ENCODE data around the gene ANKRD60. TPM values are rescaled to one million over a fixed set of nuclear protein-coding genes. Genes with fewer than 3 reads are reported as not detected.

The ANKRD60 gene
- polyA plus RNA-seq, 1 experiment, result not detected

GRCh38 chr20:58264271-58264670, 35.8 kb upstream of the ANKRD60 start:
- TF ChIP-seq, protein P1, sequence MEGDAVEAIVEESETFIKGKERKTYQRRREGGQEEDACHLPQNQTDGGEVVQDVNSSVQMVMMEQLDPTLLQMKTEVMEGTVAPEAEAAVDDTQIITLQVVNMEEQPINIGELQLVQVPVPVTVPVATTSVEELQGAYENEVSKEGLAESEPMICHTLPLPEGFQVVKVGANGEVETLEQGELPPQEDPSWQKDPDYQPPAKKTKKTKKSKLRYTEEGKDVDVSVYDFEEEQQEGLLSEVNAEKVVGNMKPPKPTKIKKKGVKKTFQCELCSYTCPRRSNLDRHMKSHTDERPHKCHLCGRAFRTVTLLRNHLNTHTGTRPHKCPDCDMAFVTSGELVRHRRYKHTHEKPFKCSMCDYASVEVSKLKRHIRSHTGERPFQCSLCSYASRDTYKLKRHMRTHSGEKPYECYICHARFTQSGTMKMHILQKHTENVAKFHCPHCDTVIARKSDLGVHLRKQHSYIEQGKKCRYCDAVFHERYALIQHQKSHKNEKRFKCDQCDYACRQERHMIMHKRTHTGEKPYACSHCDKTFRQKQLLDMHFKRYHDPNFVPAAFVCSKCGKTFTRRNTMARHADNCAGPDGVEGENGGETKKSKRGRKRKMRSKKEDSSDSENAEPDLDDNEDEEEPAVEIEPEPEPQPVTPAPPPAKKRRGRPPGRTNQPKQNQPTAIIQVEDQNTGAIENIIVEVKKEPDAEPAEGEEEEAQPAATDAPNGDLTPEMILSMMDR (IDR thresholded peaks at IDR 0.05; ENCODE audit: low read depth, low read length), result no peak
- DNase-seq (ENCODE audit: low read depth, low spot score), result no peak
- POLR2A ChIA-PET, result no interaction called here

DNA sequence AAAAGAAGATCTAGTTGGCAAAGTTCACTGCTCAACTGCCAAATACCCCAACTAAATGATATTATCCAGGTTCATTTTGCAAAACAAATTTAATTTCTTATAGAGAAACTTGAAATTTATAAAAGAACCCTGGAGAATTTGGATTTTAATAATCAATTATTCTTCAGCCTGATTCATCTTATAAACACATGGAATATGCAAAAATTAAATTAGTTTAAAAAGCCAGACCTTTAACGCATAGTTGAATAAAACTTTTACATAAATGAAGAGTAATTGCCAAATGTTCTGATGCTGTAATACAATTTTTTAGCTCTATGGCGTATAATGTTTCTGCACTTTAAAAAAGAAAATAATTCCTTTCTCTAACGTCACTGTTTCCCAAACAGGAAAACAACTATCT, 33.2 kb upstream of the ANKRD60 start:
- H3K27ac ChIP-seq (ENCODE audit: low read depth, low read length), result no peak overlapping the region
- CTCF ChIA-PET, result no interaction called here
- POLR2A ChIA-PET, result no interaction called here

More at GRCh38 chr20:58264271-58264670, 35.8 kb upstream of the ANKRD60 start:
- H3K27me3 ChIP-seq (ENCODE audit: control insufficient read depth, insufficient read depth, low read length), result no peaks in the 10 kb centered on the region
- H3K27ac ChIP-seq (ENCODE audit: low read depth, low read length), result no peak overlapping the region
- no peaks in the 10 kb centered on the region for H3K9me3 ChIP-seq (ENCODE audit: control insufficient read depth, insufficient read depth, low read length)
- H3K4me3 ChIP-seq (ENCODE audit: low read depth, low read length), result no peak overlapping the region
- CTCF ChIA-PET, result no interaction called here

GRCh38 chr20:58260006-58260405, 31.6 kb upstream of the ANKRD60 start:
- no peaks in the 10 kb centered on the region for H3K27me3 ChIP-seq (ENCODE audit: control insufficient read depth, insufficient read depth, low read length)
- no peak for DNase-seq (ENCODE audit: low read depth, low spot score)
- no peak overlapping the region for H3K27ac ChIP-seq (ENCODE audit: low read depth, low read length)
- no peaks in the 10 kb centered on the region for H3K9me3 ChIP-seq (ENCODE audit: control insufficient read depth, insufficient read depth, low read length)
- no peak overlapping the region for H3K4me3 ChIP-seq (ENCODE audit: low read depth, low read length)
- POLR2A ChIA-PET, result no interaction called here
- CTCF ChIA-PET, result interaction anchor here (2.3 kb wide), 1 partner anchor 22 kb away, joined by 8 read pairs; no protein-coding TSS in a partner anchor
- TF ChIP-seq, protein P1 (IDR thresholded peaks at IDR 0.05; ENCODE audit: low read depth, low read length), result no peak

More for the DNA sequence above, 33.2 kb upstream of the ANKRD60 start:
- no peaks in the 10 kb centered on the region for H3K27me3 ChIP-seq (ENCODE audit: control insufficient read depth, insufficient read depth, low read length)
- TF ChIP-seq, protein P1 (IDR thresholded peaks at IDR 0.05; ENCODE audit: low read depth, low read length), result no peak
- DNase-seq (ENCODE audit: low read depth, low spot score), result no peak
- no peak overlapping the region for H3K4me3 ChIP-seq (ENCODE audit: low read depth, low read length)
- H3K9me3 ChIP-seq (ENCODE audit: control insufficient read depth, insufficient read depth, low read length), result no peaks in the 10 kb centered on the region

DNA sequence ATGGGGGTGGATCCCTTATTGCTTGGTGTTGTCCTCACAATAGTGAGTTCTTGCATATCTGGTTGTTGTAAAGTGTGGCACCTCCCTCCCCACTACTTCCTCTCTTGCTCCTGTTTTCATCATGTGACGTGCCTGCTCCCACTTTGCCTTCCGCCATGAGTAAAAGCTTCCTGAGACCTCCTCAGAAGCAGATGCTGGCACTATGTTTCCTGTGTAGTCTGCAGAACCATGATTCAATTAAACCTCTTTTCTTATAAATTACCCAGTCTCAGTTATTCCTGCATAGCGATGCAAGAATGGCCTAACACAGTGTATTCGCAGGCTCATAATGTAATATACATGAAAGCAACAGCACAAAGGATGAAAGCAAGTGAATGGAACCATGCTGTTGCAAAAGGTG, 28.4 kb upstream of the ANKRD60 start:
- Histone ChIP-seq H3K27ac (ENCODE audit: low read depth, low read length) (no peak overlapping the region), H3K4me3 (ENCODE audit: low read depth, low read length) (no peak overlapping the region), H3K27me3 (ENCODE audit: control insufficient read depth, insufficient read depth, low read length) (no peaks in the 10 kb centered on the region), H3K9me3 (ENCODE audit: control insufficient read depth, insufficient read depth, low read length) (no peaks in the 10 kb centered on the region)
- TF ChIP-seq, protein P1 (IDR thresholded peaks at IDR 0.05; ENCODE audit: low read depth, low read length), result no peak
- ChIA-PET POLR2A (no interaction called here), CTCF (no interaction called here)
- no peak for DNase-seq (ENCODE audit: low read depth, low spot score)

DNA sequence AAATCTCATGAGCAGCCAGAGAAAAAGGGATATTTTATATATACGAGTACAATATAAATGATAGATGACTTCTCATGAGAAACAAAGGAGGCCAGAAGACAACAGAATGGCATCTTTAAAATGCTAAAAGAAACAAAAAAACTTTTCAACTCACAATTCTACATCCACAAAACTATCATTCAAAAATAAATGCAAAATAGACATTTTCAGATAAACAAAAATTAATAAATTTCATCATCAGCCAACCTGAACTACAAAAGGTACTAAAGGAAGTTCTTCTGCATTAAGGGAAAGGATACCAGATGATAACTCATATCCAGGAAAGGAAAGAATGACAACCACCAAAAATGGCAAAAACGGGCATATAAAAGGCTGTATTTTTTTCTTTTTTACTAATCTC, 27.9 kb upstream of the ANKRD60 start:
- ChIA-PET CTCF (interaction anchor here (3.7 kb wide), 1 partner anchor 19 kb away, joined by 11 read pairs; no protein-coding TSS in a partner anchor), POLR2A (no interaction called here)
- H3K27me3 ChIP-seq (ENCODE audit: control insufficient read depth, insufficient read depth, low read length), result no peaks in the 10 kb centered on the region
- TF ChIP-seq, protein P1 (IDR thresholded peaks at IDR 0.05; ENCODE audit: low read depth, low read length), result no peak
- no peak overlapping the region for H3K4me3 ChIP-seq (ENCODE audit: low read depth, low read length)
- no peaks in the 10 kb centered on the region for H3K9me3 ChIP-seq (ENCODE audit: control insufficient read depth, insufficient read depth, low read length)
- no peak overlapping the region for H3K27ac ChIP-seq (ENCODE audit: low read depth, low read length)
- no peak for DNase-seq (ENCODE audit: low read depth, low spot score)
